ENCODE measurements around the gene IGFALS. TPM values are rescaled to one million over a fixed set of nuclear protein-coding genes. Genes with fewer than 3 reads are reported as not detected.

The IGFALS gene
- total RNA-seq, 1 donor from 2014 or later = not detected

GRCh38 chr16:1815461-1815860 is 22.0 kb upstream of the IGFALS start:
- no peak for DNase-seq (ENCODE audit: extremely low spot score in 2 of 2)
- TF ChIP-seq CTCF (IDR thresholded peaks at IDR 0.05) (no peak), POLR2A (IDR thresholded peaks at IDR 0.05) (no peak), POLR2AphosphoS5 (IDR thresholded peaks at IDR 0.05; ENCODE audit: insufficient read depth in 1 of 2, low read depth in 1 of 2) (no peak)
- H3K4me1 ChIP-seq = no peaks in the 10 kb centered on the region
- H3K9me3 ChIP-seq = no peaks in the 10 kb centered on the region
- peaks cover 0 to 42% of the 10 kb centered on the region in 2 donors for H3K36me3 ChIP-seq
- no peak overlapping the region for H3K4me3 ChIP-seq
- intact Hi-C loops (cut with DNase I) = no loop called here
- no peaks in the 10 kb centered on the region for H3K27me3 ChIP-seq
- H3K27ac ChIP-seq = no peak overlapping the region

GRCh38 chr16:1812732-1813163 is 19.2 kb upstream of the IGFALS start:
- Histone ChIP-seq H3K27me3 (no peaks in the 10 kb centered on the region), H3K36me3 (peaks cover 0 to 39% of the 10 kb centered on the region in 2 donors), H3K4me1 (no peaks in the 10 kb centered on the region), H3K4me3 (no peak overlapping the region), H3K9me3 (no peaks in the 10 kb centered on the region), H3K27ac (no peak overlapping the region)
- DNase-seq (ENCODE audit: extremely low spot score in 2 of 2) = no peak
- intact Hi-C loops (cut with DNase I) = no loop called here
- TF ChIP-seq POLR2AphosphoS5 (IDR thresholded peaks at IDR 0.05; ENCODE audit: insufficient read depth in 1 of 2, low read depth in 1 of 2) (peak in 1 of 2 donors; percentile 22), CTCF (IDR thresholded peaks at IDR 0.05) (peak; percentile 15 to 55 (median 40)), POLR2A (IDR thresholded peaks at IDR 0.05) (no peak)

- H3K4me3 ChIP-seq = no peak overlapping the region
- TF ChIP-seq POLR2AphosphoS5 (IDR thresholded peaks at IDR 0.05; ENCODE audit: insufficient read depth in 1 of 2, low read depth in 1 of 2) = no peak
- H3K36me3 ChIP-seq = peaks cover 0 to 24% of the 10 kb centered on the region in 2 donors
- H3K4me1 ChIP-seq = no peaks in the 10 kb centered on the region
- H3K27me3 ChIP-seq = no peaks in the 10 kb centered on the region
- no peak overlapping the region for H3K27ac ChIP-seq
- DNase-seq (ENCODE audit: extremely low spot score in 2 of 2) = no peak
- H3K9me3 ChIP-seq = no peaks in the 10 kb centered on the region
- intact Hi-C loops (cut with DNase I) = no loop called here
These were observed 17.0 kb upstream of the IGFALS start for GRCh38 chr16:1810536-1810935.

- no peaks in the 10 kb centered on the region for H3K9me3 ChIP-seq
- no peak overlapping the region for H3K4me3 ChIP-seq
- no peak for TF ChIP-seq POLR2AphosphoS5 (IDR thresholded peaks at IDR 0.05; ENCODE audit: insufficient read depth in 1 of 2, low read depth in 1 of 2)
- TF ChIP-seq POLR2A (IDR thresholded peaks at IDR 0.05) = no peak
- TF ChIP-seq CTCF (IDR thresholded peaks at IDR 0.05) = no peak
- intact Hi-C loops (cut with DNase I) = no loop called here
- peaks cover 0 to 22% of the 10 kb centered on the region in 2 donors for H3K36me3 ChIP-seq
- H3K4me1 ChIP-seq = no peaks in the 10 kb centered on the region
- no peak overlapping the region for H3K27ac ChIP-seq
- H3K27me3 ChIP-seq = no peaks in the 10 kb centered on the region
- no peak for DNase-seq (ENCODE audit: extremely low spot score in 2 of 2)
These were observed 16.6 kb upstream of the IGFALS start for GRCh38 chr16:1810106-1810505.

- no peak for TF ChIP-seq CTCF (IDR thresholded peaks at IDR 0.05)
- no peak for TF ChIP-seq POLR2AphosphoS5 (IDR thresholded peaks at IDR 0.05; ENCODE audit: insufficient read depth in 1 of 2, low read depth in 1 of 2)
- no peak for TF ChIP-seq POLR2A (IDR thresholded peaks at IDR 0.05)
- Histone ChIP-seq H3K4me1 (no peaks in the 10 kb centered on the region), H3K27me3 (no peaks in the 10 kb centered on the region), H3K27ac (no peak overlapping the region), H3K36me3 (peaks cover 0 to 22% of the 10 kb centered on the region in 2 donors), H3K4me3 (no peak overlapping the region), H3K9me3 (no peaks in the 10 kb centered on the region)
- DNase-seq (ENCODE audit: extremely low spot score in 2 of 2) = no peak
- intact Hi-C loops (cut with DNase I) = no loop called here
These were observed 15.8 kb upstream of the IGFALS start for GRCh38 chr16:1809281-1809801.

Data from vagina (tissue), 2 donors.